AG04450 (cell line): ENCODE data around the gene DMGDH. TPM values are rescaled to one million over a fixed set of nuclear protein-coding genes. Genes with fewer than 3 reads are reported as not detected.

Source experiments
- CTCF ChIA-PET: fragments of 300-600, 350-600 bp; formaldehyde crosslinking; extraction: SDS; loops from one replicate; lab custom pipeline; 2022; ENCODE audit warnings: antibody characterized with exemption, inconsistent platforms; lab: Charles Lee
- POLR2A ChIA-PET: fragments of 350-600 bp; formaldehyde crosslinking; extraction: SDS; loops from one replicate; lab custom pipeline; 2021; ENCODE audit warnings: antibody characterized with exemption, inconsistent platforms; lab: Yijun Ruan, JAX
- DNase-seq: peaks from one replicate; pipeline ENCODE4 v3.0.0-alpha.2; 2011; ENCODE audit warnings: low read depth, low spot score
- H3K27ac ChIP-seq: one replicate; pipeline ENCODE4 v1.5.1; 2012; ENCODE audit warnings: low read depth, low read length, control low read depth
- H3K27me3 ChIP-seq: one replicate; pipeline ENCODE4 v1.6.0; 2012; ENCODE audit warnings: low read length; ENCODE audit not compliant: control insufficient read depth, insufficient read depth
- H3K4me3 ChIP-seq: 2 replicates; pipeline ENCODE4 v1.5.1; 2011; ENCODE audit warnings: mild to moderate bottlenecking, low read depth, low read length, control low read depth
- H3K9me3 ChIP-seq: 2 replicates; pipeline ENCODE4 v1.5.1; 2012; ENCODE audit warnings: low read length; ENCODE audit not compliant: control insufficient read depth, insufficient read depth
- CTCF ChIP-seq: IDR thresholded peaks from 2 replicates; pipeline ENCODE4 v1.5.1; 2011; ENCODE audit warnings: low read depth, low read length, control low read depth, inconsistent platforms
- polyA plus RNA-seq: library from polyadenylated mRNA; depleted of rRNA; stranded (reverse); fragments of >200 nt; gene quantifications from 2 replicates; pipeline ENCODE4 v1.2.3, GENCODE V29; 2011

Gene DMGDH
- polyA plus RNA-seq, 1 experiment: 1.9 TPM

- Histone ChIP-seq H3K27ac (no peak overlapping the region), H3K9me3 (no peaks in the 10 kb centered on the region), H3K4me3 (no peak overlapping the region), H3K27me3 (no peaks in the 10 kb centered on the region)
- CTCF ChIA-PET: interaction anchor here (0.8 kb wide), 1 partner anchor 565 kb away, joined by 4 read pairs; no protein-coding TSS in a partner anchor
- no peak for TF ChIP-seq CTCF
- POLR2A ChIA-PET: no interaction called here
- no peak for DNase-seq
These were observed 90.2 kb downstream of the DMGDH start for GRCh38 chr5:78979117-78979742.

- Histone ChIP-seq H3K27ac (no peak overlapping the region), H3K4me3 (no peak overlapping the region), H3K27me3 (no peaks in the 10 kb centered on the region), H3K9me3 (no peaks in the 10 kb centered on the region)
- TF ChIP-seq CTCF: no peak
- CTCF ChIA-PET: interaction anchor here (1.3 to 2.4 kb wide), 2 partner anchors 11 to 507 kb away, joined by 3 to 8 read pairs; no protein-coding TSS in a partner anchor
- POLR2A ChIA-PET: no interaction called here
- DNase-seq: no peak
These were observed 94.4 kb downstream of the DMGDH start for GRCh38 chr5:78975035-78975434.

- H3K27me3 ChIP-seq: no peaks in the 10 kb centered on the region
- no peak for DNase-seq
- POLR2A ChIA-PET: no interaction called here
- H3K27ac ChIP-seq: no peak overlapping the region
- H3K9me3 ChIP-seq: no peaks in the 10 kb centered on the region
- CTCF ChIA-PET: interaction anchor here (0.6 to 2.4 kb wide), 3 partner anchors 10 to 507 kb away, joined by 3 to 8 read pairs (median 3); no protein-coding TSS in a partner anchor
- no peak for TF ChIP-seq CTCF
- H3K4me3 ChIP-seq: no peak overlapping the region
These were observed 94.9 kb downstream of the DMGDH start for GRCh38 chr5:78974601-78975000.

DNA sequence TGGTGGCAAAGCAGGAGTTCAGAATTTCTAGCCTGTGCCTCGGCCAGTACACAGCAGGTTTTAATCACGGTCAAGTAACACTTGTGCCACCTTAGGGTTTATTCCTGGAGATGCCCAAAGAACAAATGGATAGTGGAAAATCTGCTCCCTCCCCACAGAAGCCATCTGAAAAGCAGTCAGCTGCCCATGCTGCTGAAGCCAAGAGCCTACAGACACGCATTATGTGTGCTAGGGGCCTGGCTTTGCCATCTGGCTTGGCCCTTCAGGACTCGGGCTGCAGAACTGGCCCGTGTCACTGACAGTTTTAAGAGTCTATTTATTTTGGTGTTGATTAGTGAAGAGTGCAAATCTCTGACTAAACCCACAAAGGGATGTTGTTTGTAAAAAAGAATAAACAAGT lies 95.5 kb downstream of the DMGDH start:
- Histone ChIP-seq H3K9me3 (no peaks in the 10 kb centered on the region), H3K27ac (no peak overlapping the region), H3K27me3 (no peaks in the 10 kb centered on the region), H3K4me3 (no peak overlapping the region)
- TF ChIP-seq CTCF: no peak
- POLR2A ChIA-PET: no interaction called here
- DNase-seq: no peak
- CTCF ChIA-PET: interaction anchor here (2.4 to 3.0 kb wide), 2 partner anchors 159 to 506 kb away, joined by 8 to 15 read pairs; no protein-coding TSS in a partner anchor
